ENCODE data around the gene KIF21B.

Gene KIF21B

DNA sequence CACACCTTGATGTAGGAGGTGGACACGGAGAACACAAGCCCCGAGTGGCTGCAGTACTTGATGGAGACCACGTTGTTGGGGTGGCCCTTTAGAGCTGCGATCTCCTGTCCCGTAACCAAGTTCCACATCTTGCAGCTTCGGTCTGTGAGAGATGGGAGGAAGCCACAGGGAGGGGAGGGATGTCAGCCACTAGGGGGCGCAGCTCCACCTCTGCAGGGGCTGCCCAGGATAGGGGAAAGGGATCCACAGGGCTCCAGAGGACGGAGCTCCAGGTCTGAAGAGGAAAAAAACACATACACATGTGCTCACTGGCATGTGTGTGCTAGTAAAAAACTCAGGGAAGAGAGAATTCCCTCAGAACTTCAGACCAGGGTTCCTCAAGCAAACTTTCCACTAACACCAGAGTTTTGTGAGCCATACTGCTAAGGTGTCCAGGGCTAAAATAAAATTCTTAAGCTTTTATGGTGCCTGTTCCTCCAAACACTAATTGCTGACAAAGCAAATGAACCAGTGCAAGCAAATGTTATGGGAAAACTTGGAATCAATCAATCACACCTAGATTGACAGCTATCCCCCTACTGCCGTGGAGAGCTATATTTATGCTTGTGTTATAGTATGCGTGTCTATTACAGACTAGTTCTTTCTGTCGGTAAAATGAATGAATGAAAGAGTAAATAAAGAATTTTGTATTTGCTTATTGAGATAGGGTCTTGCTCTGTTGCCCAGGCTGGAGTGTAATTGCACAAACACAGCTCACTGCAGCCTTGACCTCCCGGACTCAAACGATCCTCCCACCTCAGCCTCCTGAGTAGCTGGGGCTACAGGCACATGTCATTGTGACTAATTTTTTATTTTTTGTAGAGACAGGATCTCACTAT is 43.7 kb downstream of the KIF21B start:
- Histone ChIP-seq H3K36me3 (ENCODE audit: control insufficient read depth, insufficient read depth, low read length) (peaks cover 20% of the 10 kb centered on the region), H3K4me3 (ENCODE audit: extremely low read depth, insufficient read depth, low read length, poor library complexity, severe bottlenecking) (no peak overlapping the region), H3K27ac (ENCODE audit: low read depth, low read length, severe bottlenecking) (no peak overlapping the region), H3K4me1 (ENCODE audit: control insufficient read depth, insufficient read depth, low read length, poor library complexity, severe bottlenecking) (no peaks in the 10 kb centered on the region), H3K9me3 (ENCODE audit: control insufficient read depth, low read length) (peaks cover 11% of the 10 kb centered on the region)
- 84 to 89% methylated on average over 6 to 10 of the region's 13 CpGs for WGBS, 2 experiments (ENCODE audit: insufficient coverage in 2 of 2)

GRCh38 chr1:200977071-200977754 is 46.3 kb downstream of the KIF21B start:
- Histone ChIP-seq H3K36me3 (ENCODE audit: control insufficient read depth, insufficient read depth, low read length) (peaks cover 20% of the 10 kb centered on the region), H3K4me3 (ENCODE audit: extremely low read depth, insufficient read depth, low read length, poor library complexity, severe bottlenecking) (no peak overlapping the region), H3K27ac (ENCODE audit: low read depth, low read length, severe bottlenecking) (no peak overlapping the region), H3K4me1 (ENCODE audit: control insufficient read depth, insufficient read depth, low read length, poor library complexity, severe bottlenecking) (no peaks in the 10 kb centered on the region), H3K9me3 (ENCODE audit: control insufficient read depth, low read length) (peaks cover 11% of the 10 kb centered on the region)
- WGBS, 2 experiments (ENCODE audit: insufficient coverage in 2 of 2): 96 to 97% methylated on average over 13 of the region's 16 CpGs

DNA sequence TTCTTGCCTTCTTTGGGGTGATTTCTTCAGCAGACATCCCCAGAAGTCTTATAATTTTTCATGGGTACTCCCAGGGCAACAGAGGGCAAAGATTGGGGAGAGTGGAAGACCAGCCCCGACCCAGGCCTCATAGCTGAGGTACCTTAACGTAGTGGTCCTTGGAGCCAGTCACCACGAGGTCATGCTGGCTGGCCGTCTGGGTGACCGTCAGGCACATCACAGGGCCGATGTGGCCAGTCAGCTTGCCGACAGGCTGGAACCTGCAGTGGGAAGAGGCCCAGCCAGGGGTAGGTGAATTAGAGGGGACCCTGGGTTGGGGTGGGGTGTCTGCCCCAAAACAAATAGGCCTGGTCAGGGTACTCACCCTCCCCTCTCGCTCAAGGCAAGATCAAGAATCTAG is 46.9 kb downstream of the KIF21B start:
- WGBS, 2 experiments (ENCODE audit: insufficient coverage in 2 of 2): 89 to 95% methylated on average over 4 to 7 of the region's 8 CpGs
- H3K9me3 ChIP-seq (ENCODE audit: control insufficient read depth, low read length): peaks cover 11% of the 10 kb centered on the region

DNA sequence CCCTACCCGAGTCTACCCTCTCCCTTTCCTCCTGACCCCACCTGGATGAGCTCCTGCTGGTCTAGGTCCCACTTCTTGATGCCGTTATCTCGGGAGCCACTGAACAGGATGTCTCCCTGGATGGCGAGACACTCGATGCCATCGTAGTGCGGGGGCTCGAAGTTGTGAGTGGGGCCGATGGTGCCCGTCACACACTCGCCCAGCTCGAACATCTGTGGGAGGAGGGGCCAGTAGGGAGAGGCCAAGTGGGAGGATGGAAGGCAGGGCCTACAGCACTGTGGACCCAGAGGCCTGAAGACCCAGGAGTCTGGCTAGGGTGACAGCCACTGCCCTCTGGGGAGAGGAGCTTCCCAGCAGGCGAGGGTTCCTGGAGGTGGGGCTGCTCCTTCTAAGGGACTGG is 48.1 kb downstream of the KIF21B start:
- Histone ChIP-seq H3K9me3 (ENCODE audit: control insufficient read depth, low read length) (peaks cover 10% of the 10 kb centered on the region), H3K4me3 (ENCODE audit: extremely low read depth, insufficient read depth, low read length, poor library complexity, severe bottlenecking) (no peak overlapping the region), H3K36me3 (ENCODE audit: control insufficient read depth, insufficient read depth, low read length) (peaks cover 18% of the 10 kb centered on the region), H3K4me1 (ENCODE audit: control insufficient read depth, insufficient read depth, low read length, poor library complexity, severe bottlenecking) (no peaks in the 10 kb centered on the region), H3K27ac (ENCODE audit: low read depth, low read length, severe bottlenecking) (no peak overlapping the region)
- WGBS, 2 experiments (ENCODE audit: insufficient coverage in 2 of 2): 93 to 97% methylated on average over 12 to 13 of the region's 13 CpGs

More for the DNA sequence above, 46.9 kb downstream of the KIF21B start:
- H3K4me3 ChIP-seq (ENCODE audit: extremely low read depth, insufficient read depth, low read length, poor library complexity, severe bottlenecking): no peak overlapping the region
- no peak overlapping the region for H3K27ac ChIP-seq (ENCODE audit: low read depth, low read length, severe bottlenecking)
- no peaks in the 10 kb centered on the region for H3K4me1 ChIP-seq (ENCODE audit: control insufficient read depth, insufficient read depth, low read length, poor library complexity, severe bottlenecking)
- H3K36me3 ChIP-seq (ENCODE audit: control insufficient read depth, insufficient read depth, low read length): peaks cover 20% of the 10 kb centered on the region

DNA sequence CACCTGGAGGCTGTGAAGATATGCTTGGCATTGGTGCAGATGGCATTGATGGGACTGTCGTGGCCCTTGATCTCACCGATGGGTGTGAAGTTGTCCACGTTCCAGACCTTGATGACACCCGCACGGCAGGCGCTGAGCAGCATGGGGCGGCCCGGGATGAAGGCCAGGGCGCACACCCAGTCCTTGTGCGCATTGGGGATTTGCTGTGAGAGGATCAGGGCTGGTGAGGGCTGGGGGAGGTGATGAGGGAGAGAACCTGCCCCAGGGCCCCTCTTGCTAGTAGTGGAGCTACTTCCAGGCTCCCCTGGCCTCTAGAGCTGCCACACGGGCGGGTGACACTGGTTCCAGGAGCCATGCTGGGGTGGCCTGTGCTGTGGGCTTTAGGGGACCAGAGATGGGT is 48.8 kb downstream of the KIF21B start:
- H3K4me3 ChIP-seq (ENCODE audit: extremely low read depth, insufficient read depth, low read length, poor library complexity, severe bottlenecking): no peak overlapping the region
- H3K4me1 ChIP-seq (ENCODE audit: control insufficient read depth, insufficient read depth, low read length, poor library complexity, severe bottlenecking): no peaks in the 10 kb centered on the region
- H3K27ac ChIP-seq (ENCODE audit: low read depth, low read length, severe bottlenecking): no peak overlapping the region
- peaks cover 11% of the 10 kb centered on the region for H3K36me3 ChIP-seq (ENCODE audit: control insufficient read depth, insufficient read depth, low read length)
- peaks cover 3% of the 10 kb centered on the region for H3K9me3 ChIP-seq (ENCODE audit: control insufficient read depth, low read length)
- WGBS, 2 experiments (ENCODE audit: insufficient coverage in 2 of 2): 88 to 92% methylated on average over 7 to 12 of the region's 12 CpGs

DNA sequence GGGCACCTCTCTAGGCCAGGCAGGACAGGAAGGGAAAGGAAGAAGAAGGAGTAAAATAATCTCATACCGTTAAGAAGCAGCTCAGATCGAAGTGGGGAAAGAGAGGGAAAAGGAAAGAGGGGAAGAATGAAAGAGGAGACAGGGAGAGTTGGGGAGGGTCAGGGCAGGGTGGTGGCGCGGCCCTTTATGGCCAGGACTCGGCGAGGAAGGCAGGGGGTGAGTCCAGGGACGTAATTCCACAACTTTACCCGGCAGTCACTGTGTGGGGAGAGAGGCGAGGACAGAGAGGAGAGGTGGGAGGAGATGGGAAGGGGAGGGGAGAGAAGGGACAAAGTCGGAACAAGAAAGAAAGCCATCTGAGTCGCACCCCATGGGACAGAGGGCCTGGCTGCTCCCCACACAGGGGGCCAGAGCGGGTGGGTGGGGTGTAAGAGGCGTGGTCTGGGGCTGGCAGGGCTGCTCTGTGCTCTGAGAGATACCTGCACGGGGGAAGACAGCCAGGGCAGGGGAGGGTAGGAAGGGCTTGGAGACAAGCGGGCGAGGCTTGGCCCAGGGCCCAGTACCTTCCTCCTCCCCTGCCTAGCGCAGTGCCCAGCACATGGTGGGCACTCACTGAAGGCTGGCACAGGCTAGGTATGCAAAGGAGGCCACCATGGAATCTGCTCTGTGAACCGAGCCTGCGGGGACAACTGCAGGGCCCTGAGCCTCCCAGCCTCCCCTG is 49.4 kb downstream of the KIF21B start:
- H3K4me3 ChIP-seq (ENCODE audit: extremely low read depth, insufficient read depth, low read length, poor library complexity, severe bottlenecking): no peak overlapping the region
- no peaks in the 10 kb centered on the region for H3K4me1 ChIP-seq (ENCODE audit: control insufficient read depth, insufficient read depth, low read length, poor library complexity, severe bottlenecking)
- 92 to 94% methylated on average over 15 to 16 of the region's 19 CpGs for WGBS, 2 experiments (ENCODE audit: insufficient coverage in 2 of 2)
- peaks cover 5% of the 10 kb centered on the region for H3K36me3 ChIP-seq (ENCODE audit: control insufficient read depth, insufficient read depth, low read length)
- no peak overlapping the region for H3K27ac ChIP-seq (ENCODE audit: low read depth, low read length, severe bottlenecking)
- H3K9me3 ChIP-seq (ENCODE audit: control insufficient read depth, low read length): no peaks in the 10 kb centered on the region

GRCh38 chr1:200972985-200973742 is 50.4 kb downstream of the KIF21B start:
- H3K27ac ChIP-seq (ENCODE audit: low read depth, low read length, severe bottlenecking): no peak overlapping the region
- H3K9me3 ChIP-seq (ENCODE audit: control insufficient read depth, low read length): no peaks in the 10 kb centered on the region
- H3K36me3 ChIP-seq (ENCODE audit: control insufficient read depth, insufficient read depth, low read length): peaks cover 5% of the 10 kb centered on the region
- WGBS, 2 experiments (ENCODE audit: insufficient coverage in 2 of 2): 94% methylated on average over 10 of the region's 17 CpGs
- no peak overlapping the region for H3K4me3 ChIP-seq (ENCODE audit: extremely low read depth, insufficient read depth, low read length, poor library complexity, severe bottlenecking)
- no peaks in the 10 kb centered on the region for H3K4me1 ChIP-seq (ENCODE audit: control insufficient read depth, insufficient read depth, low read length, poor library complexity, severe bottlenecking)

DNA sequence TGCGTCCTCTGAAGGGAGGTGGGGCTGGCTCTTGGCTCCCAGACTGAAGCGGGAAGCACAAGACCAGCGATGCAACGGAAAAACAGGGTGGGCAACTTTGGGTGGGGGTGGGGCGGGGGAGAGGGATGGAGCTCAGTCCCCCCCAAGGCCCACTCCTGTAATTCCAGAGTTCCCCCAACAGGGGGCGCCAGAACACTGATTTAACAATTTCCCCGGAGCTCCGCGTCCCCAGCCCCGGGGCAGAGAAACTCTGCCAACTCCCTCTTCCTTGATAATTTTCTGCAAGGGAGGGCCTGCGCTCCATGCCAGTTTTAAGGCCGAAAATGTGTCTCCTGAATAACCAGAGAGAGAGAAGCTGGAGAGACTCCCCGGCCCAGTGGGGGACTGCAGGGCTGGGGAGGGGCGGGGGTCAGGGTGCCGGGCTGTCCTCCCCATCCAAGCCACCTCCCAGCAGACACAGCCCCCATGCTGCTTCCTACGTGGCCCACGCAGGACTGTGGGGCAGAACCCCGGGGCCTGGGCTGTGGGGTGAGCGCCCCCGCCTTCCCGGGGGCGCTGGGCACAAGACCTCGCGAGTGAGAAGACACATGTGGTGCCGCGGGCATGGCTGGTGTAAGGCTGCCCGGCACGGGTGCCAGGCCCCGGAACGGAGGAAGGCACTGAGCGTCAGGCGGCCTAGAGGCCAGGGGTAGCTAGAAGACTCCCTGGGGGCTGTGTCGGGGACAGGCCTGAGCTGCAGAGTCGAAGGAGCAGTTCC is 51.4 kb downstream of the KIF21B start:
- 69 to 76% methylated on average over 21 to 26 of the region's 34 CpGs for WGBS, 2 experiments (ENCODE audit: insufficient coverage in 2 of 2)
- Histone ChIP-seq H3K36me3 (ENCODE audit: control insufficient read depth, insufficient read depth, low read length) (peaks cover 5% of the 10 kb centered on the region), H3K9me3 (ENCODE audit: control insufficient read depth, low read length) (no peaks in the 10 kb centered on the region), H3K27ac (ENCODE audit: low read depth, low read length, severe bottlenecking) (no peak overlapping the region), H3K4me3 (ENCODE audit: extremely low read depth, insufficient read depth, low read length, poor library complexity, severe bottlenecking) (no peak overlapping the region), H3K4me1 (ENCODE audit: control insufficient read depth, insufficient read depth, low read length, poor library complexity, severe bottlenecking) (no peaks in the 10 kb centered on the region)

DNA sequence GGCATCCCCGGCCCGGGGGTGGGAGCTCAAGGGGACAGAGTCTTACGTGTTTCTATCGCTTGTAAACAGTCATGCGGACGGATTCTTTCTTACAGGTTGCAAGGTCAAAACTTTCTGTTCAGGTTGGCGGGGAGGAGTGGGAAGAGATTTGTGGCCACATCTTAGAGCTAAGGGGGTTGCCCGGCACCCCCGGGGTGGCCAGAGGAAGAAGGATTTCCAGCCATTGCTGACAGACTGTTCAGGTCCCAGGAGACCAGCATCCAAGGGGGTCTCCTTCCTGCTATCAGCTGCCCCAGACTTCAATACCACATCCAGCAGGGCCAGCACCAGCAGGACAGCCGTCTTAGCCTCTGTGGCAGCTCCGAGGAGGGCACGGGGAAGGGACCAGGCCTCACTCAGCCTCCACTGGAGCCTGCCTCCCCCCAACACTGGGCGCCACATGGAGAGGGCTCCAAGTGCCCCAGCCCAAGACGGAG is 52.0 kb downstream of the KIF21B start:
- 93% methylated on average over 8 to 13 of the region's 14 CpGs for WGBS, 2 experiments (ENCODE audit: insufficient coverage in 2 of 2)
- Histone ChIP-seq H3K36me3 (ENCODE audit: control insufficient read depth, insufficient read depth, low read length) (peaks cover 2% of the 10 kb centered on the region), H3K4me3 (ENCODE audit: extremely low read depth, insufficient read depth, low read length, poor library complexity, severe bottlenecking) (no peak overlapping the region), H3K9me3 (ENCODE audit: control insufficient read depth, low read length) (no peaks in the 10 kb centered on the region), H3K4me1 (ENCODE audit: control insufficient read depth, insufficient read depth, low read length, poor library complexity, severe bottlenecking) (no peaks in the 10 kb centered on the region), H3K27ac (ENCODE audit: low read depth, low read length, severe bottlenecking) (no peak overlapping the region)
